GM19467 (cell line): ENCODE data around the gene WWOX.
A peak's percentile ranks its signal among the peaks of the same experiment; 100 is the strongest.

Experiments used
- ATAC-seq: cut with Tn5 transposase; IDR thresholded peaks from one replicate; pipeline ENCODE4 v1.9.1; 2021; ENCODE audit warnings: mild to moderate bottlenecking, moderate library complexity; ENCODE audit not compliant: unreplicated experiment

WWOX gene

DNA sequence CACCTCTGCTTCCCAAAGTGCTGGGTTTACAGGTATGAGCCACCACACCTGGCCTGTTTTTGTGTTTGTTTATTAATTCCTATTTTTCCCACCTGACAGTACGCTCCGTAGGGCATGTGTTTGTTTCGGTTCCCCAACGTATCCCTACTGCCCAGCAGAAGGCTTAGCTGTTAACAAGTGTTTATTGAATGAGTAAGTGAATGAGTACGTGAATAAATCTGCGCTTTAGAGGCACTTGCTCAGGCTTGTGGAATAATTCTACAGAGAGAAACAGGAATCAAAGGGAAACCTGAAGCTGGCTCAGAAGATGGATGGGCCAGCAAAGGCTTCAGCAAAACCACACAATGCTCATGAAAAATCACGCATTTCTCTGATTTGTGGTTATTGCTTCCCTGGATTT is 853.2 kb downstream of the WWOX start:
- ATAC-seq, result no peak

DNA sequence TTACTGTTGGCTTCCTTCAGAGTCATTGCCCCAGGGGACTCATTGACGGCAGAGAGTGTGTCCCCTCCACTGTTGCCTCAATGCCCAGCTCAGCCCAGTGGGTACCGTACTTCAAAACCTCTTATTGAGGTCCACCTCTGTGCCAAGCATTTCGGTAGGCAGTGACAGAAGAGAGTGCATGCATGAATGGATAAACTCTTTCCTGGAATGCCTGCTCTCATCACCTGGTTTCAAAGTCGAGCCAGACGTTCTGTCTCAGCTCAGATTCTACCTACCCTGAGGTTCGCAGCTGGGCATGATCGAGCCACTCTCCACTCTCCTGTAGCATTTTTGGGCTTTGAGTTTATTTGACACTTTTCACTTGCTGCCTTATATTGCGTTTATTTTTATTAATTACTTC is 854.1 kb downstream of the WWOX start:
- ATAC-seq, result no peak

DNA sequence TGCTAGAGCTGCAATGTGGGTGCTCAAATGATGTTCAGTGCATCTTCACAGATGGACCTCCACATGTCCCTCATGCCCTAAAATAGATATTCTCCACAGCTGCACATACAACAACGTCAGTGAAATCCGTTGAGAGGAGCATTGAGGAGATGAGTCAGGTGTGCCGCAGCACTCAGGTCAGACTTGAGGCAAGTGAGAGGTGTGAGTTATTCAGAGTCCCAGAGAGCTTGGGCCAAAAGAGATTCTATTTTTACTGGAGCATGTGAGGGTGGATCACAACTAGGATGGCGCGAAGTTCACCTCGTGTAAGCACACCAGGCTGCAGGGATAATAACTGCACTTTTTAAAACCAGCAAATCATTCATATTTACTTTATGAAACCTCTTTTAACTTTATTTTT is 855.8 kb downstream of the WWOX start:
- no peak for ATAC-seq

DNA sequence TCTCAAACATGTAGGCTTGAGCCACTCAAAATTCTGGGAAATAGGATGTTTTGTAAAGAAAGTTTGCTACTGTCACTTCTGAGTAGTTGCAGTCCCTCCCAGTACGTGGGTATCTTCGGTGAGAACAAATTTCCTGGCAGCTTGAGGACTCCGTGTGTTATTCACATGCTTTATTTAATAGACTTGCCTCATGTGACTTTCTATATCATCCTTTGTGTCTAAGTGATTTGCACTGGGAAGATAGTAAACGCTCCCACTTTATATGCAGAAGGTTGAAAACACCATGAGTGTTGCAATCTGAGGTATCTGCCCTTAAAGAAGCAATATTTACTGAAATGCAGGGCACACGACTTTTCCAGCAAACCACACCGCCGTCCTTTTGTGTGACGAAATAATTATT is 857.4 kb downstream of the WWOX start:
- no peak for ATAC-seq

DNA sequence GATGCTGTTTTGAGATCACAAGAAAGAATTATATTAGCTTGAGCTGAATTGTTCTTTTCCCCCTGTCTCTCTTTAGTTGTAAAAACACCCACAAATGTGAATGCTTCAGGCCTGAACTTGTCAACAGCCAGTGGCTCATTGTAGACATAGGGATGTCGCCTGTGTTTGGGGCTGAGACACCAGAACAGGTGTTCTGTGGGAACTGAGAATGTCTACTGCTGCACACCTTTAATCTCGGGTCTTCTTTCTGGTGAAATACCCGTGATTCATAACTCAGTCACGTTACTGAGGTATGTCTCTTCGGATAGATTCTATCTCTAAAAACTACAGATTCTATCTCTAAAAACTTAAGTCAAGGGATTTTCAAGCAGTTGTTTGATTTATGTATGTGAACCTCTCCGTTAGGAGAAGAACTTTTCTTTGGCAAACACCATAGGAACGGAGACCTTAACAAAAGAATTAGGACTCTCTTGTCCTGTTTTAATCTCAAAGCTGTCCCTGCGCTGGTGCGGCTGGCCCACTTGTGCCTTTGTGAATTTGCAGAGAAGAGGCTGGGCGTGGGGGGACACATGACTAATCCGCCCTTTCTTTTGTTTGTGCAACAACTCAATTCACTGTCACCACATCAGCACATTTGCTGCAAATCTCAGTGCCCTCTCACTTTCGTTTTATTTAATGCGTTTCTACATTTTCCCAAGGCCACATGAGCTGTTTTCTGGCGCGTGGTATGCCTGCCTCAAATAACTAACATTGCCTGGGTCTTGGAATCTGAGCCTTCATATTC is 858.1 kb downstream of the WWOX start:
- no peak for ATAC-seq

DNA sequence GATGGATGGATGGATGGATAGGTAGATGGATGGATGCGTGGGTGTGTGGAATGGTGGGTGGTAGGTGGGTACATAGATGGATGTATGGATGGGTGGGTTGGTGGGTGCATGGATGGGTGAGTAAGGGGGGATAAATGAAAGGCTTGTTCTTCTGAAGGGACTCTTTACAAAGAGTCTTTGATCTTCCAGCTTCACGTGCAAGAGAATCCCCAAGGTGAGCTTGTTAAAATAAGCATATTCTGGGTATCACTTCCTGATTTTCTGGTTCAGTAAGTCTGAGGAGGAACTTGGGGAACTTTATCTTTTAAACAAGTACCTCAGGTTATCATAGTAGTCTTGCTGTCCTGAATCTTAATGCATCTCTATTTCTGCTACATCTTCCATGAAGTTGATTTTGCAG is 862.0 kb downstream of the WWOX start:
- ATAC-seq, result no peak

DNA sequence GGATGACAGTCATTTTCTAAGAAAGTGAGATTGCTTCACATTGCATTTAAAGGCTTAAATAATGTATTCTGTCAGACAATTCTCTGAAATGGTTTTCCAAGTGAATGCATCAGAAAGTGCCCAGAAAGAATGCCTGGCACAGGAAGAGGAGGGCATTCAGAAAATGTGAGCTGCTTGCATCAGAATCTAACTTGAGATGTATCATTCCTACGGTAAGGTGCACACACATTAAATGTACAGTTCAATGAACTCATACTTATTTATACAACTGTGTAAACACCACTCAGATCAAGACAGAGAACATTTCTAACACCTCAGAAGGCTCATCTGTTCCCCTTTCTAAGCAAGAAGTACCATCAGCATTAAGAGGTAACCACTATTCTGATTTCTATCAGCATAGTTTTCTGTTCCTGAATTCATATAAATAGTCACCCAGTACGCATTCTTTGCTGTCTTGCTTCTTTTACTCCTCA is 863.0 kb downstream of the WWOX start:
- ATAC-seq, result peak; percentile 87

DNA sequence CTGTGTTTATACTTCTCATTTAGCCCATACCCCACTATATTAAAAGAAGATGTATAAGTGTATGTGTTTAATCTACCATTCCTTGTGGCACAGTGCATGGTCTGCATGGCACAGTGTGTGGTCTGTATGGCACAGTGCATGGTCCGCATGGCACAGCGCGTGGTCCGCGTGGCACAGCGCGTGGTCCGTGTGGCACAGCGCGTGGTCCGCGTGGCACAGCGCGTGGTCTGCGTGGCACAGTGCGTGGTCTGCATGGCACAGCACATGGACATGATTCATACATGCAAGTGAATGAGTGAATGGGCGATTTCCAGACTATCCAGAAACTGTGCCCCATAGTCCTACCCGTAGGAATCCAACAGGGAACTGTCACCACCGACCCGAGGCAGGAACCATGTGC is 868.5 kb downstream of the WWOX start:
- ATAC-seq, result no peak

DNA sequence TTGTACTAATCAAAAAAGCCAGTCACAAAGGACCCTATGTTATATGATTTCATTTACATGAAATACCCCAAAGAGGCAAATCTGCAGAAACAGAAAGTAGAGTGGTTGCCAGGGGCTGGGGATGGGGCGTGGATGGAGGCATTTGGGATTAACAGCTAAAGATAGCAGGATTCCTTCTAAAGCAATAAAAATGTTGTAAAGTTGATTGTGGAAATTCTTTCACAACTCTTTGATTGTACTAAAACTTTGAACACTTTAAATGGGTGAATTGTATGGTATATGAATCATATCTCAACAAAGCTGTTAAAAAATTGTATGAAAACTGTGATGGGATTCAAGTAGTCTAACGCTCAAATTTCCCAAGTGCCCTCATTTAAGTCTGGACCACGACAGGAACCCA is 870.3 kb downstream of the WWOX start:
- ATAC-seq, result no peak

DNA sequence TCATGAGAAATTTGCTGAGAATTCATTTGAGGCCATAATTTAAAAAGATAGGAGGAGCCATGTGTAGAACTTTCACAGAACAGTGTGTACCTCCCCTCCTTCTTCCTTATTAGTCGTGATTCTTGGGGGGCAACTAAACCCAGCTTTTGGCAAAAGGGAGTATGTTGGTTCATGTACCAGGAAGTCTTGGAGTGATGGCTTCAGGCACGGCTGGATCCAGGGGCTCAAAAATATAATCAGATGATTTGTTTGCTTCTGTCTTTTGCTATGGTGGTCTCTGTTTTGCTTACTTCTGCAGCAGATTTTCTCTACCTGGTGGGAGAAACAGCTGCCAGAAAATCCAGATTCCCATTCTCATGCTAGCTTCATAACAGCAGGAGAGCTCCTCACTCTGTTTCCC is 871.2 kb downstream of the WWOX start:
- no peak for ATAC-seq

DNA sequence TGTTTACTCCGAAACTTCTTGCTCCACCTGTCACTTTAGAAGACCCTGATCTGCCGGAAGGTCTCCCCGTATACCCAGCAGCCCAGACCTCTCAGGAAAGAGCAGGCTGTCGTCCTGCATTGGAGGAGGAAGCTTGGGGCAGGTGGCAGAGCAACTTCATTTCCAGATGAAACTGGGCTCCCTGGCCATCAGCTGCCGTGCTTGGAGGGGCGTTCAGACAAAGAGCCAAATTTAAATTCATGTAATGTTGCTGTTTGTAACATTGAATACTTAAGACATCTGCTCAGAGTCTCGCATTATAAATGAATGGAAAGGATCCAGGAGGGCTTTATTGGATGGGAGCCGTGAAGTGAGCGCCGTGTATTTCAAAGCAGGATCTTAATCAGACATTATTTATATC is 872.6 kb downstream of the WWOX start:
- ATAC-seq, result no peak

DNA sequence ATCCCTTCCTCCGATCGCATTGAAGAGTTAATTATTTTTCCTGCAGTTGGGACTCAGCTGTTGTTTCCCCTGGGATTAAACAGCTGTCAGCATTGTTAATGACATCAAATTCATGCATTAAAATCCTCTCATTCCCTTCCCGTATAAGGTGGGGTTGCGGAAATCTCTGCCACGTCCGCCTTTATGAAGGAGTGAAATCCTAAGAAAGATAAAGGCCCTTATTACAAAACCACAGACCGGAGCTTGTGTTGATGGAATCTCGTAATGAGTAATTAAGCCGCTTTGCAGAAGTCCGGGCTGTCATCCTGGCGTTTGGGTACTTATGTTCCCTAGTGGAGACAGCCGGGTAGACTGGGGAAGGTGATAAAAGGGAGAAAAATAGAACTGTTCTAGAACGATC is 873.5 kb downstream of the WWOX start:
- no peak for ATAC-seq

DNA sequence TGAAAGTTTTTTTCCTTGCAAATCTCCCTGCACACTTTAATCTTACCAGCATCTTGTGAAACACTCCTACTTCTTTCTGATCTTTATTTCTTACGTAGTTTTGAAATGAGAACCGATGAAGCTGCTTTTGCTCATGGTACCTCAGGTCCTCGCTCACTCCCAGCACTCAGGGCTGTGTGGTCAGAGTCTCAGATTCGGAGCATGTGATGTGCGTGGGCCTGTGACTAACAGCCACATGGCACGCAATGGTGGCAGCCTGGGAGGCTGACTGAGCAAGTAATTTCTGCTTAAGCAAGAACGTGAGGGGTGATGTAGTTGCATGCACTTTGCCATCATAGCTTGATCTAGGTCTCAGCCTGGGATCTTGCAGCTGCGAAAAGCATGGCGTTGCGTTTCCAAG is 876.8 kb downstream of the WWOX start:
- no peak for ATAC-seq

DNA sequence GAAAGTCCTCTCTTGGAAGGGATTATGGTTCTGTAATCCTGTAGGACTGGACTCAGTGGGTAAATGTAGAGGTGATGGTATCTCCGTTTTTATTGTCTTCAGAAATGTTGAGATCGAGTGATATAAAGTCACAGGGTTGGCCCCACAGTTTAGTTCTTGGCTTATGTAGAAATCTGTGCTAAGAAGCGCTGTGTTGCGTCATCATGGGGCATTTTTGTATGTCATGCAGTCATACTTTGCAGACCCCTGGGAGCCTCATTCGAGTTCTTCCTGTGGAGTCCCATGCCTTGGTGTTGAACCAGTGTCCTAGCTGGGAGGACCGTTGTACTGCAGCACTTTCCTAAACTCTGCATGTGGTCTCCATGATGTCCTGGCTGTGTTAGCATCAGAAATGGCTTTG is 881.4 kb downstream of the WWOX start:
- ATAC-seq, result no peak

DNA sequence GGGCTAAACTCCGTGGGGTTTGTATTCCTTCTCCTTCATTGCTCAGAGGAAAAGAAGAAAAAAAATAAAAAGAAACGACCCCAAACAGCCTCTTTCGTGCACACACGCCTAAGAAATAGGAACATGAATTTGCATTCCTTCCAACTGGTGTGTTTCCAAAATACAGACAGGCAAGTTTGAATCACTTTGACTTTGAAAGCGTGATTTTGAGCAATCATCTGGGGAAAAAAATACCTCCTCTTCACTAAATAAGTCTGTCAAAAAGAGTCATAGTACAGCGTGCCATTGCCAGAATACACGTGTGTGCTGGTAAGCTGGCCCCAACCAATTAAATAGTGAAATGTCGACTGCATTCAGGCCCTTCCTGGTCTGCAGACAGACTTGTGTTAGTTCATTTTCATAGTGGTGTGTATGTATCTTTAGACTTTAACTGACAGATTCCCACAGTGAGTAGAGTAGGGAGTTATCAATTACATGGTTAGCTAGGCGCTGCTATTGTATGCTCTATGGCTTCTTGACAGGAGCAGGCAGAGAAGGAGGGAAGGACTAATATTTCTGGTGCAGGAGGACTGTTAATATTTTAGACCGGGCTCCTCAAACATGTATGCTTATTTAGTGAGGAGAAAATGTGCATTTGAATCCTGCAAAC is 882.8 kb downstream of the WWOX start:
- ATAC-seq, result no peak

DNA sequence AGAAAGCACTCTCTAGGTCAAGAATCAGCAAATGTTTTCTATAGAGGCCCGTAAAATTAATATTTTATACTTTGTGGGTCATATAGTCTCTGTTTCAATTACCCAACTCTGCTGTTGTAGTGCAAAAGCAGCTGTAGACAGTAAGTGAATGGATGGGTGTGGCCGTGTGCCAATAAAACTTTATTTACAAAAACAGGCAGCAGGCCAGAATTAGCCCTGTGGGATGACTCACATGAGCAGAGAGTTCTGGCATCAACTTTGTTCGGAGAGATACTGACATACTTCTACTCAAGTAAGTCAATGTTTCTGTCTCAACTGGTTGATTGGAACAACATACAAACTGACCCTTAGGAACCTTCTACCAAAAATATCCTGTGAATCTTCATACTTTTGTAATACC is 884.9 kb downstream of the WWOX start:
- ATAC-seq, result no peak

DNA sequence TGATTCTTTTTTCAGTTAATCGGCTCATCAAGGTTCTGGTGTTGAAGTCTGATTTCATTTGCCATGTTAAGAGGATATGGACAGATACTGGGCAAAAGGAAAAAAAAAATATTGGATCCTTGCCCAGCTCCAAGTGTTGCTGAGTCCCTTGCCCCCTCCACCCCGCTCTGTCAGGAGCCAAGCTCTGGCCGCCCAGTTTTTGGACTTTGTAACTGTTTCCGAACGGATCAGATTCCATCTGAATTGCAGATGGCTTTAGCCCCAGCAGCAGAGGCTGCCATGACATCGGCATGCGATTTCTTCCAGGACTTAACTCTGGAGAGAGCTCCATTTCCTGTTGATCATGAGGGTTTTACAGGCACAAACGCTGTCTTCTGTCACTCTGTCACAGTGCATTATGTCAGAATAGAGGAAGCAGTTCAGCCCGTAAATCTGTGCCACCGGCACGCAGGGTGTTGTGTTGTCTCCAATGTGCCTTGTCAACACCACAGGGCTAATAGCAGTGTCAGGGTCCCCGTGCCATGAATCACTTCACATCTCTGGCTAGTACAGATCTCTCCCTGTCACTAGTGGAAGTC is 885.5 kb downstream of the WWOX start:
- ATAC-seq, result no peak

DNA sequence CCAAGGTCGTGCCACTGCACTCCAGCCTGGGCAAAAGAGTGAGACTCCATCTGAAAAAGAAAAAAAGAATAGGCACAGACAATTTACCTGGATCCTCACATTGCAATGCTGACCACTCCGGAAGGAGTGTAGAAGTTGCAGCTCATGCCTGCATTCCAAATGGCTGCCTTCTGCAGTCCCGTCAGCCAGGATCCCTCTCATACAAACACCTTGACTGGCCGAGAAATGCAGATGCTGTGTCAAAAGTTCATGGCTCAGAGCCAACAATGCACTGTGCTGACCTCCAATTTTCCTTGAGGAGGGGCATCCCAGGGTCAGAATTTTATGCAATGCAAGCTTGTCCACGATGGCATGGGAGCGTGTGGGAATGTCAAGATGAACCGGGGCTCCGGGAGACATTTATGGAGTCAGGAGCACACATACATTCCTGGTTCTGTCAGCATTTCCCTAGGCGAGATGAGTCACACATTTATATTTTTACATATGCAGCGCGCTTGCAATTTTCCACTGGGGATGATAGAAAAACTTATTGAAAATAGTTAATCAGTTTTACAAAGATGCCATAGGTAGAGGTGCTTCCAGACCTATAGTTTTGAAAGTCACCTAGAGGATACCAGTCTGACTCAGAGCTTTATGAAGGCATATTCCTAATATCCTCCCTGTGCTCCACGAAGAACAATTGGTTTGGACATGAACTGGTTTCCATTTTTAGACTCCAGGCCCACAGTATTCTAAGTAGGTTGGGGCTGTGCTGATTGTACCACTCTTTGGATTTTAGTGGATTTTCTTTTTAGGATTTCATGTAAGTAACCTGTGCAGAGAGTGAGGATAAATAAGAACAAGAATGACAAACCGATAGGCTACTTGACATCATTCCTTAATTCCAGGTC is 886.5 kb downstream of the WWOX start:
- ATAC-seq, result no peak

DNA sequence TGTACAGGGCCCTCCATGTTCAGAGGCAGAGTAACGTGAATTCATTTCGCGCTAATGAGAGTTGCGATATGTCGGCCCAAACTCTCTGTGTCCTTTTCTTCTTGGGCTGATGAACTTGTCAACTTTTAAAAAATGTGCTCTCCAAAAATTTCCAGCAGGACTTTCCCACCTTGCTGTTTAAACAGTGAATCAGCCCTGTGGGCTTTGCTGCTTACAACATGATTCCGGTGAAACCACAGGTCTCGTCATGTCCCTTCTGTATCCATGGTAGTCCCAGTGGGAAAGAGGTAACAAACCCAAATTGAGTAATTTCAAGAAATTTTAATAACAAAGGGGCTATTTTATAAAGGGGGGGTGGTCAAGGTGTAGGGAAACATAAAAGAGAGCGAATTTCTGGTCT is 888.2 kb downstream of the WWOX start:
- ATAC-seq, result no peak

DNA sequence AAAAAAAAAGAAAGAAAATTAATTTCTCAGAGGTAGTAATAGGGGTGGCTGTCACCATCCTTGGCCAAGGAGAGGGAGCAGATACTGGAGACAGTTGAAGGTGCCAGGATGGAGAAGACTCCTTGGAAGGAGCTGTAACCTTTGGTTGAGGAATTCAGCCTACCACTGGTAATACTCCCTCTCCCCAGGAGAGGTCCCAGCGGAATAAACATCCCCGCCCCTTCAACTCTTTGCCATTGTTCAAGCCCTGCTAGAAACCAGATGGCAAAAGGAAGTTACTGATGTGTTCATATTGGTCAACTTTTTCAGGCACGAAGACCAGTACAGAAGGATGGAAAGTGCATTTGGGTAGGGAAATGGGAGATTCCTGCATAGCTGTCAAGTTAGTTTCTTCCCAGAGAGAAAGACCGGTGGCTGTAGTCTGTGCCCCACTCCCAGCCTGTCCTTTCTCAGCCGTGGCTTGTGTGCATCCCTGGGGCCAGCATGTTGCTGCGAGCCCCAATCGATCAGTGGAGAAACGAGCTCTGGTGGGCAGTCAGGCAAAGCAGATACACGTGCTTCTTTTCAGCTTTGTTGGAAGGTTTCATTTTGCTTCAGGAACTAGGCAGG is 889.0 kb downstream of the WWOX start:
- ATAC-seq, result no peak

DNA sequence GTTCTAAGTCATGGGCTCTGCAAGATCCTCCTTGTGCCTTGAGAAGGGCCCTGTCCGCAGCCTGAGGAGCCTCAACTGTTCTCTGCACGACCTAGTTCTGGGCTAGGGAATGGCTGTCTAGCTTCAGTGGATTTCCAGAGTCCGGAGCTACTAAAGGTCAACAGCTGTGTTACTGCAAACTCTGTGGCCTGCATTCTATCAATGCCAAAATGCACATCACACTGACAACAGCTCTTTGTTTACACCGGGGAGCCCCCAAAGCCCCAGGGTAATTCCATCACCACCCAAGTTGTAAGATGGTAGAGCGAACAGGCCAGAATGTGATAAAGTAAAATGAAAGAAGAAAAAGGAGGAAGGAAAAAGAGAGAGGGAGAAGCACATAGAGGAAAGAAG is 890.9 kb downstream of the WWOX start:
- ATAC-seq, result no peak
